ENCODE results near the gene TXNDC5.

- TF ChIP-seq POLR2A (IDR thresholded peaks at IDR 0.05) (no peak), CTCF (IDR thresholded peaks at IDR 0.05) (no peak), EP300 (IDR thresholded peaks at IDR 0.05) (no peak)
Observed at GRCh38 chr6:7865781-7866180, 44.8 kb downstream of the TXNDC5 start.
